Liver (tissue), 3 donors: ENCODE data around the gene ARHGEF26.

Experiments used
- ATF3 ChIP-seq: IDR thresholded peaks from 2 replicates; pipeline ENCODE4 v1.6.1; 2016; ENCODE audit warnings: antibody characterized with exemption
- FOXA1 ChIP-seq: IDR thresholded peaks from 2 replicates; pipeline ENCODE4 v1.6.1; 2016; ENCODE audit warnings: antibody characterized with exemption
- JUND ChIP-seq, 2 donors: IDR thresholded peaks; 2 replicates each; pipeline ENCODE4 v1.6.1; 2016; ENCODE audit warnings: antibody characterized with exemption in 2 of 2
- RAD21 ChIP-seq, 2 donors: IDR thresholded peaks; 2 replicates each; pipeline ENCODE4 v1.6.1; 2016; ENCODE audit warnings: antibody characterized with exemption in 2 of 2, mild to moderate bottlenecking in 2 of 2
- REST ChIP-seq: IDR thresholded peaks from 2 replicates; pipeline ENCODE4 v1.6.1; 2016; ENCODE audit warnings: antibody characterized with exemption, mild to moderate bottlenecking
- TAF1 ChIP-seq: conservative IDR thresholded peaks from 2 replicates; pipeline ENCODE4 v1.6.1; 2016; ENCODE audit warnings: antibody characterized with exemption, mild to moderate bottlenecking
- YY1 ChIP-seq: IDR thresholded peaks from 2 replicates; pipeline ENCODE4 v1.6.1; 2016; ENCODE audit warnings: antibody characterized with exemption, mild to moderate bottlenecking
- TF ChIP-seq, protein P1 (sequence below): fragments of 150-350 bp; IDR thresholded peaks from 2 replicates; pipeline ENCODE4 v1.5.1; 2017; ENCODE audit warnings: improper control_type of control experiment, low read depth, low read length; ENCODE audit not compliant: missing input control
- TF ChIP-seq, protein P2 (sequence below): IDR thresholded peaks from 2 replicates; pipeline ENCODE4 v1.6.1; 2016; ENCODE audit warnings: antibody characterized with exemption
- TF ChIP-seq, protein P3 (sequence below): IDR thresholded peaks from 2 replicates; pipeline ENCODE4 v1.6.1; 2016; ENCODE audit warnings: antibody characterized with exemption
- donor health status: healthy.
- donor health status: healthy.

- TF ChIP-seq, protein P1, sequence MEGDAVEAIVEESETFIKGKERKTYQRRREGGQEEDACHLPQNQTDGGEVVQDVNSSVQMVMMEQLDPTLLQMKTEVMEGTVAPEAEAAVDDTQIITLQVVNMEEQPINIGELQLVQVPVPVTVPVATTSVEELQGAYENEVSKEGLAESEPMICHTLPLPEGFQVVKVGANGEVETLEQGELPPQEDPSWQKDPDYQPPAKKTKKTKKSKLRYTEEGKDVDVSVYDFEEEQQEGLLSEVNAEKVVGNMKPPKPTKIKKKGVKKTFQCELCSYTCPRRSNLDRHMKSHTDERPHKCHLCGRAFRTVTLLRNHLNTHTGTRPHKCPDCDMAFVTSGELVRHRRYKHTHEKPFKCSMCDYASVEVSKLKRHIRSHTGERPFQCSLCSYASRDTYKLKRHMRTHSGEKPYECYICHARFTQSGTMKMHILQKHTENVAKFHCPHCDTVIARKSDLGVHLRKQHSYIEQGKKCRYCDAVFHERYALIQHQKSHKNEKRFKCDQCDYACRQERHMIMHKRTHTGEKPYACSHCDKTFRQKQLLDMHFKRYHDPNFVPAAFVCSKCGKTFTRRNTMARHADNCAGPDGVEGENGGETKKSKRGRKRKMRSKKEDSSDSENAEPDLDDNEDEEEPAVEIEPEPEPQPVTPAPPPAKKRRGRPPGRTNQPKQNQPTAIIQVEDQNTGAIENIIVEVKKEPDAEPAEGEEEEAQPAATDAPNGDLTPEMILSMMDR = no peak
- TF ChIP-seq, protein P2, sequence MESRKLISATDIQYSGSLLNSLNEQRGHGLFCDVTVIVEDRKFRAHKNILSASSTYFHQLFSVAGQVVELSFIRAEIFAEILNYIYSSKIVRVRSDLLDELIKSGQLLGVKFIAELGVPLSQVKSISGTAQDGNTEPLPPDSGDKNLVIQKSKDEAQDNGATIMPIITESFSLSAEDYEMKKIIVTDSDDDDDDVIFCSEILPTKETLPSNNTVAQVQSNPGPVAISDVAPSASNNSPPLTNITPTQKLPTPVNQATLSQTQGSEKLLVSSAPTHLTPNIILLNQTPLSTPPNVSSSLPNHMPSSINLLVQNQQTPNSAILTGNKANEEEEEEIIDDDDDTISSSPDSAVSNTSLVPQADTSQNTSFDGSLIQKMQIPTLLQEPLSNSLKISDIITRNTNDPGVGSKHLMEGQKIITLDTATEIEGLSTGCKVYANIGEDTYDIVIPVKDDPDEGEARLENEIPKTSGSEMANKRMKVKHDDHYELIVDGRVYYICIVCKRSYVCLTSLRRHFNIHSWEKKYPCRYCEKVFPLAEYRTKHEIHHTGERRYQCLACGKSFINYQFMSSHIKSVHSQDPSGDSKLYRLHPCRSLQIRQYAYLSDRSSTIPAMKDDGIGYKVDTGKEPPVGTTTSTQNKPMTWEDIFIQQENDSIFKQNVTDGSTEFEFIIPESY = no peak
- TF ChIP-seq, protein P3, sequence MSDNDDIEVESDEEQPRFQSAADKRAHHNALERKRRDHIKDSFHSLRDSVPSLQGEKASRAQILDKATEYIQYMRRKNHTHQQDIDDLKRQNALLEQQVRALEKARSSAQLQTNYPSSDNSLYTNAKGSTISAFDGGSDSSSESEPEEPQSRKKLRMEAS = no peak
- TF ChIP-seq FOXA1 = no peak
- TF ChIP-seq RAD21 (IDR thresholded peaks at IDR 0.05) = no peak
- no peak for TF ChIP-seq JUND (IDR thresholded peaks at IDR 0.05)
- TF ChIP-seq REST = no peak
- no peak for TF ChIP-seq YY1
- TF ChIP-seq TAF1 = no peak
- TF ChIP-seq ATF3 = no peak
Measured at GRCh38 chr3:154169796-154170110, 48.6 kb downstream of the ARHGEF26 start.
